Endothelial cell of umbilical vein (primary cell): ENCODE data around the gene NTF3. TPM values are rescaled to one million over a fixed set of nuclear protein-coding genes. Genes with fewer than 3 reads are reported as not detected.

Source experiments
- BruUV-seq: library from RNA; stranded (reverse); fragments of 400-500 nt; replicated peaks from 2 replicates; lab custom pipeline; 2021; lab: Mats Ljungman, UMichigan
- CTCF ChIA-PET: fragments of 300-600, 350-600 bp; sonication (Branson Sonifier 250); formaldehyde crosslinking; loops from one replicate; lab custom pipeline; 2021; ENCODE audit warnings: antibody characterized with exemption, inconsistent platforms; lab: Charles Lee
- POLR2A ChIA-PET: fragments of 300-600, 350-600 bp; sonication (Branson Sonifier 250); formaldehyde crosslinking; loops from one replicate; lab custom pipeline; 2021; ENCODE audit warnings: antibody characterized with exemption, inconsistent platforms; lab: Charles Lee
- DNase-seq: peaks from one replicate; pipeline ENCODE4 v3.0.0-alpha.2; 2011; ENCODE audit warnings: low read depth, low spot score
- FAIRE-seq: peaks from 2 replicates; lab custom pipeline; 2011; peaks lifted over from hg19 to GRCh38; lab: Jason Lieb, UNC
- H2AFZ ChIP-seq: 2 replicates; pipeline ENCODE4 v1.6.0; 2012; ENCODE audit warnings: low read depth, low read length, control low read depth, inconsistent platforms
- H3K27ac ChIP-seq: 2 replicates; pipeline ENCODE4 v1.5.1; 2011; ENCODE audit warnings: low read depth, mild to moderate bottlenecking, control low read depth, low read length, moderate library complexity; ENCODE audit not compliant: insufficient read depth
- H3K27me3 ChIP-seq, 2 experiments: 2 replicates each; pipeline versions ENCODE4 v1.6.0 to v1.6.1; 2011; ENCODE audit warnings: low read length in 2 of 2, mixed read lengths in 1 of 2; ENCODE audit not compliant: control insufficient read depth in 2 of 2, insufficient read depth in 2 of 2
- H3K36me3 ChIP-seq, 2 experiments: 2 replicates in 1 of 2; 3 replicates in 1 of 2; pipeline ENCODE4 v1.5.1; 2011; ENCODE audit warnings: low read length in 2 of 2, mild to moderate bottlenecking in 1 of 2, moderate library complexity in 1 of 2; ENCODE audit not compliant: control insufficient read depth in 2 of 2, insufficient read depth in 2 of 2; ENCODE audit errors: extremely low read depth in 1 of 2
- H3K4me1 ChIP-seq: 3 replicates; pipeline ENCODE4 v1.5.1; 2011; ENCODE audit warnings: mild to moderate bottlenecking, low read length; ENCODE audit not compliant: control insufficient read depth, insufficient read depth; ENCODE audit errors: extremely low read depth
- H3K4me2 ChIP-seq: 2 replicates; pipeline ENCODE4 v1.6.1; 2011; ENCODE audit warnings: low read length, control low read depth, mixed read lengths; ENCODE audit not compliant: insufficient read depth
- H3K4me3 ChIP-seq, 3 experiments: fragments of 200-600 bp in 1 of 3; sonication (generic), shearing (Covaris generic) in 1 of 3; replicated peaks in 1 of 3; 2 replicates each; pipeline ENCODE4 v1.5.1; 2011 to 2016; ENCODE audit warnings: control low read depth in 3 of 3, low read length in 3 of 3, mild to moderate bottlenecking in 2 of 3, inconsistent platforms in 1 of 3, low read depth in 1 of 3, moderate library complexity in 1 of 3; ENCODE audit not compliant: insufficient read depth in 1 of 3
- H3K79me2 ChIP-seq: 2 replicates; pipeline ENCODE4 v1.6.0; 2012; ENCODE audit warnings: low read length, inconsistent platforms; ENCODE audit not compliant: control insufficient read depth, insufficient read depth
- H3K9ac ChIP-seq: replicated peaks from 2 replicates; pipeline ENCODE3; 2011; ENCODE audit warnings: low read length, control low read depth; ENCODE audit not compliant: insufficient read depth; ENCODE audit errors: extremely low read depth
- H3K9me1 ChIP-seq: replicated peaks from 3 replicates; pipeline ENCODE4 v1.6.0; 2011; ENCODE audit warnings: mild to moderate bottlenecking, low read length; ENCODE audit not compliant: control insufficient read depth, insufficient read depth; ENCODE audit errors: extremely low read depth
- H3K9me3 ChIP-seq: replicated peaks from 2 replicates; pipeline ENCODE4 v1.5.1; 2012; ENCODE audit warnings: low read length, inconsistent platforms; ENCODE audit not compliant: control insufficient read depth, insufficient read depth
- H4K20me1 ChIP-seq: replicated peaks from 2 replicates; pipeline ENCODE3; 2011; ENCODE audit warnings: mild to moderate bottlenecking, low read length; ENCODE audit not compliant: control insufficient read depth, insufficient read depth; ENCODE audit errors: extremely low read depth
- EZH2 ChIP-seq: IDR thresholded peaks from 2 replicates; pipeline ENCODE4 v1.6.1; 2012; ENCODE audit warnings: borderline replicate concordance, low read depth, mild to moderate bottlenecking, moderate library complexity, low read length, inconsistent platforms; ENCODE audit not compliant: severe bottlenecking
- FOS ChIP-seq: IDR thresholded peaks from 2 replicates; pipeline ENCODE4 v1.6.1; 2011; ENCODE audit warnings: mild to moderate bottlenecking, low read length, moderate library complexity, borderline replicate concordance; ENCODE audit not compliant: insufficient read depth
- GATA2 ChIP-seq: IDR thresholded peaks from 2 replicates; pipeline ENCODE4 v1.7.0; 2011; ENCODE audit warnings: low read depth, mild to moderate bottlenecking, moderate library complexity, mixed read lengths, low read length; ENCODE audit not compliant: insufficient read length, insufficient read depth
- JUN ChIP-seq: IDR thresholded peaks from 2 replicates; pipeline ENCODE4 v1.6.1; 2011; ENCODE audit warnings: borderline replicate concordance, low read depth; ENCODE audit not compliant: insufficient read length, insufficient read depth
- MYC ChIP-seq: IDR thresholded peaks from one replicate; pipeline ENCODE4 v1.6.1; 2011; ENCODE audit warnings: mild to moderate bottlenecking, low read depth, low read length
- POLR2A ChIP-seq: IDR thresholded peaks from 2 replicates; pipeline ENCODE4 v1.6.1; 2012; ENCODE audit warnings: low read depth, mild to moderate bottlenecking, control low read depth, low read length
- POLR2AphosphoS5 ChIP-seq: IDR thresholded peaks from 2 replicates; pipeline ENCODE4 v1.6.1; 2012; ENCODE audit warnings: low read depth, mild to moderate bottlenecking, control low read depth, low read length, moderate library complexity; ENCODE audit not compliant: insufficient read depth
- dilution Hi-C: fragments of 300-500 bp; cut with MboI; formaldehyde crosslinking; loops from one replicate; pipeline ENCODE4 v1.15.0; 2019; ENCODE audit warnings: low sequenced_read_pairs; ENCODE audit not compliant: extremely low pct_ligation_motif_present
- intact Hi-C: fragments of 100-400 bp; cut with micrococcal nuclease; formaldehyde crosslinking; loops from one replicate; pipeline ENCODE4 v1.10.0; 2022
- polyA plus RNA-seq, 4 experiments: library from polyadenylated mRNA; depleted of rRNA in 3 of 4; stranded (reverse) in 3 of 4; unstranded in 1 of 4; fragments of >200 nt; gene quantifications; 2 replicates each; pipeline versions ENCODE4 v1.2.1 to v1.2.3, GENCODE V29; 2011 to 2012; ENCODE audit warnings: missing spikeins in 1 of 4
- total RNA-seq: library from RNA; stranded (reverse); gene quantifications from 2 replicates; pipeline ENCODE4 v1.2.3, GENCODE V29; 2021
- TF ChIP-seq, protein P1 (sequence below), 2 donors: IDR thresholded peaks; 1 replicate in 1 of 2; 2 replicates in 1 of 2; pipeline ENCODE4 v1.5.1; 2011; ENCODE audit warnings: low read length in 2 of 2, mild to moderate bottlenecking in 2 of 2, moderate library complexity in 2 of 2, control low read depth in 1 of 2, inconsistent platforms in 1 of 2, low read depth in 1 of 2; ENCODE audit not compliant: insufficient read depth in 1 of 2; ENCODE audit errors: extremely low read depth in 1 of 2
- TF ChIP-seq, protein P2 (sequence below): IDR thresholded peaks from 2 replicates; pipeline ENCODE4 v1.6.1; 2011; ENCODE audit not compliant: insufficient read depth, insufficient read length

NTF3 gene
- total and polyA plus RNA-seq, 2 donors (not counting 3 experiments of a cell fraction or from before 2014, with no cell fraction given), result not detected

DNA sequence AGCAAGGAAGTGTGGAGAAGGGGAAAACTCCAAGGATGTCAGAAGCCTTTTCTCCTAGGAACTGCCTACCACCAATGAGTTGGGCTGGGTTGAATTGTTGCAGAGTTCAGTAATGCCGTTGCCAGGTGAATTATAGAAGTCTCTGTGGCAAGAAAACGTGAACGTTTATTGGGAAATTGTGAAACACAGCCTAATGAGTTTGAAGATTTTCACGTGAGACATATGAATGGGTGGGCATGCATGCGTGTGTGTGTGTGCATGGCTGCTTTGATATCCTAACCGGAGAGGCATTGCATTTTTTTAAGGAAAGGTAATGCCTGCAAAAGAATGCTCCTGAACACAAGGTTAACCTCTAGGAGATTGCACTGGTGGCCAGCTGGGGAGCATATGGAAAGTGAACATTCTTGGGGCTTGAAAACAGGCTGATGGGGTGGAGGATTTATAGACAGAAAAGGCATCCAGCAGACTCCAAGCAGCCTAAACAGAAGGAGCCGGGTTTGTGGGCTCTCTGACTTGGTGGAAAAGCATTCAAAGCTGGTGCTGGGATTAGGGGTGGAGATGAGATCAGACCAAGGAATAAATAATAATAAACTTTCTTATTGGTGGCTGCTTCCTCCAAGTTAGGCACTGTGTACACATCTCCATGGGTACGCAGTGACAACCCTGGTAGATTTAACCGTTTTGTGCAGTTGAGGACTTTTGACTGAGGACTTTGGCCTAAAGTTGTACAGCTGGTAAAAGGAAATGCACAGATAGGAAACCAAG, 67.8 kb downstream of the NTF3 start:
- FAIRE-seq, result no peak
- H3K27ac ChIP-seq, result no peak overlapping the region
- peaks cover 7 to 10% of the 10 kb centered on the region in 2 experiments for H3K27me3 ChIP-seq
- no peak overlapping the region for H3K4me2 ChIP-seq
- TF ChIP-seq, protein P1, sequence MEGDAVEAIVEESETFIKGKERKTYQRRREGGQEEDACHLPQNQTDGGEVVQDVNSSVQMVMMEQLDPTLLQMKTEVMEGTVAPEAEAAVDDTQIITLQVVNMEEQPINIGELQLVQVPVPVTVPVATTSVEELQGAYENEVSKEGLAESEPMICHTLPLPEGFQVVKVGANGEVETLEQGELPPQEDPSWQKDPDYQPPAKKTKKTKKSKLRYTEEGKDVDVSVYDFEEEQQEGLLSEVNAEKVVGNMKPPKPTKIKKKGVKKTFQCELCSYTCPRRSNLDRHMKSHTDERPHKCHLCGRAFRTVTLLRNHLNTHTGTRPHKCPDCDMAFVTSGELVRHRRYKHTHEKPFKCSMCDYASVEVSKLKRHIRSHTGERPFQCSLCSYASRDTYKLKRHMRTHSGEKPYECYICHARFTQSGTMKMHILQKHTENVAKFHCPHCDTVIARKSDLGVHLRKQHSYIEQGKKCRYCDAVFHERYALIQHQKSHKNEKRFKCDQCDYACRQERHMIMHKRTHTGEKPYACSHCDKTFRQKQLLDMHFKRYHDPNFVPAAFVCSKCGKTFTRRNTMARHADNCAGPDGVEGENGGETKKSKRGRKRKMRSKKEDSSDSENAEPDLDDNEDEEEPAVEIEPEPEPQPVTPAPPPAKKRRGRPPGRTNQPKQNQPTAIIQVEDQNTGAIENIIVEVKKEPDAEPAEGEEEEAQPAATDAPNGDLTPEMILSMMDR (IDR thresholded peaks at IDR 0.05; ENCODE audit: extremely low read depth in 1 of 2, insufficient read depth in 1 of 2, low read depth in 1 of 2, low read length in 2 of 2), result no peak
- TF ChIP-seq MYC (no peak), GATA2 (no peak), JUN (no peak), FOS (no peak), POLR2A (no peak), POLR2AphosphoS5 (no peak), EZH2 (no peak)
- TF ChIP-seq, protein P2, sequence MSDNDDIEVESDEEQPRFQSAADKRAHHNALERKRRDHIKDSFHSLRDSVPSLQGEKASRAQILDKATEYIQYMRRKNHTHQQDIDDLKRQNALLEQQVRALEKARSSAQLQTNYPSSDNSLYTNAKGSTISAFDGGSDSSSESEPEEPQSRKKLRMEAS, result no peak
- no peak overlapping the region for H2AFZ ChIP-seq
- POLR2A ChIA-PET, result no interaction called here
- no peaks in the 10 kb centered on the region for H3K79me2 ChIP-seq
- no peak overlapping the region for H3K4me3 ChIP-seq
- no peaks in the 10 kb centered on the region for H3K36me3 ChIP-seq
- no peaks in the 10 kb centered on the region for H4K20me1 ChIP-seq
- CTCF ChIA-PET, result no interaction called here
- dilution Hi-C loops, result no loop called here
- H3K9me3 ChIP-seq, result no peaks in the 10 kb centered on the region
- intact Hi-C loops, result no loop called here
- no peaks in the 10 kb centered on the region for H3K4me1 ChIP-seq
- BruUV-seq, result no TSS peak
- no peak overlapping the region for H3K9ac ChIP-seq
- no peaks in the 10 kb centered on the region for H3K9me1 ChIP-seq
- no peak for DNase-seq
